Tibial artery (tissue), 4 donors: ENCODE results near the gene PRR15L.

Experiments
- DNase-seq, 2 donors: peaks; one replicate each; pipeline ENCODE4 v3.0.0-alpha.2; 2019
- H3K27ac ChIP-seq, 2 donors: fragments of 200-600 bp; sonication (generic) in 1 of 2; 1 replicate in 1 of 2; 2 replicates in 1 of 2; pipeline ENCODE4 v1.5.1; 2018 to 2019; ENCODE audit warnings: mild to moderate bottlenecking in 1 of 2
- H3K27me3 ChIP-seq, 2 donors: fragments of 200-600 bp; sonication (generic) in 1 of 2; one replicate each; pipeline versions ENCODE4 v1.5.1 to v1.6.0; 2016 to 2019
- H3K36me3 ChIP-seq, 3 donors: fragments of 200-600 bp; sonication (generic) in 2 of 3; one replicate each; pipeline ENCODE4 v1.5.1; 2016 to 2019; ENCODE audit warnings: mild to moderate bottlenecking in 2 of 3
- H3K4me1 ChIP-seq, 4 donors: fragments of 200-600 bp; sonication (generic) in 2 of 4; 1 replicate in 3 of 4; 2 replicates in 1 of 4; pipeline ENCODE4 v1.5.1; 2016 to 2019
- H3K4me3 ChIP-seq, 2 donors: fragments of 200-600 bp; sonication (generic) in 1 of 2; 1 replicate in 1 of 2; 2 replicates in 1 of 2; pipeline ENCODE4 v1.5.1; 2018 to 2019; ENCODE audit warnings: mild to moderate bottlenecking in 2 of 2
- H3K9me3 ChIP-seq, 3 donors: fragments of 200-600 bp; sonication (generic) in 1 of 3; one replicate each; pipeline ENCODE4 v1.5.1; 2016 to 2019
- intact Hi-C: fragments of 100-400 bp; cut with DNase I; formaldehyde crosslinking; loops from one replicate; pipeline ENCODE4 v1.15.0; 2023; ENCODE audit warnings: low total_unique reads
- TF ChIP-seq, protein P1 (sequence below), 2 experiments: fragments of 200-600 bp in 1 of 2; fragments of 450-650 bp in 1 of 2; IDR thresholded peaks; one replicate each; pipeline ENCODE4 v1.5.1; 2017 to 2019; ENCODE audit warnings: antibody characterized with exemption in 2 of 2, mild to moderate bottlenecking in 1 of 2, moderate library complexity in 1 of 2

PRR15L gene

DNA sequence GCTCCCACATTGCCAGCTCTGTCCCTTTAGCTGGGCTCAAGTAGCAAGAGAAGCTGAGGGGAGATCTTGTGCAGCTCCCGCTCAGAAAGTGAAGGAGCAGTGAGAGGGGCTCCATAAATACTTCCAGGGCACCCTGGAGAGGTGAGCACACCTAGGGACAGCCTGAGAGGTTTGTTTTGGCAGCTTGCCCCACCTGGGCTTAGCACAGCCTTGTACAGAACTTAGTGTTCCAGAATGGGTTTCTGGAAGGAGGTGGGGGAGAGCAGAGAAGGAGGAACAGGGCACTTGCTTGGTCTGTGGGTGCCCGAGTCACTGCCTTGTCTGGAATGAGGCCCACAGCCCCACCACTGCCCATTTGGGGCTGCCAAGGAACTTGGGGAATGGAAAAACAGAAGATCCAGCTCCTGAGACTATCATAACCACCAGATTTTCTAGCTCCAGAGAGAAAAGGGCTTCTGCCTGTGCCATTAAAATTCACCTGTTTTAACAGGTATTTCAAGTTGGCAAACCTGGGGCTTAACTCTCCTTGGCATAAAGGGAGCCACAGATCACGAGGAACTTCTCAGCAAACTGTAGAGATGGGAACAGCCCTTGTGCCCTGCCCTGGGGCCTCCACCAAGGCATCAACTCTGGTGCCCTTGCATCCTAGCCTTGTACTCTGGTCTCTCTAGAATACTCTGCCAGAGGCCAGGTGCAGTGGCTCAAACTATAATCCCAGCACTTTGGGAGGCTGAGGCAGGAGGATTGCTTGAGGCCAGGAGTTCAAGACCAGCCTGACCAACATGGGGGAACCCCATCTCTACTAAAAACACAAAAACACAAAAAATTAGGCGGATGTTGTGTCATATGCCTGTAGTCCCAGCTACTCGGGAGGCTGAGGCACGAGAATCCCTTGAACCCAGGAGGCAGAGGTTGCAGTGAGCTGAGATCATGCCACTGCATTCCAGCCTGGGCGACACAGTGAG is 1.9 kb downstream of the PRR15L start:
- Histone ChIP-seq H3K27ac (no peak overlapping the region), H3K4me3 (no peak overlapping the region)

GRCh38 chr17:47953909-47954308 is 3.8 kb downstream of the PRR15L start:
- peaks cover 0 to 12% (median 0%) of the 10 kb centered on the region in 3 donors for H3K36me3 ChIP-seq
- TF ChIP-seq, protein P1, sequence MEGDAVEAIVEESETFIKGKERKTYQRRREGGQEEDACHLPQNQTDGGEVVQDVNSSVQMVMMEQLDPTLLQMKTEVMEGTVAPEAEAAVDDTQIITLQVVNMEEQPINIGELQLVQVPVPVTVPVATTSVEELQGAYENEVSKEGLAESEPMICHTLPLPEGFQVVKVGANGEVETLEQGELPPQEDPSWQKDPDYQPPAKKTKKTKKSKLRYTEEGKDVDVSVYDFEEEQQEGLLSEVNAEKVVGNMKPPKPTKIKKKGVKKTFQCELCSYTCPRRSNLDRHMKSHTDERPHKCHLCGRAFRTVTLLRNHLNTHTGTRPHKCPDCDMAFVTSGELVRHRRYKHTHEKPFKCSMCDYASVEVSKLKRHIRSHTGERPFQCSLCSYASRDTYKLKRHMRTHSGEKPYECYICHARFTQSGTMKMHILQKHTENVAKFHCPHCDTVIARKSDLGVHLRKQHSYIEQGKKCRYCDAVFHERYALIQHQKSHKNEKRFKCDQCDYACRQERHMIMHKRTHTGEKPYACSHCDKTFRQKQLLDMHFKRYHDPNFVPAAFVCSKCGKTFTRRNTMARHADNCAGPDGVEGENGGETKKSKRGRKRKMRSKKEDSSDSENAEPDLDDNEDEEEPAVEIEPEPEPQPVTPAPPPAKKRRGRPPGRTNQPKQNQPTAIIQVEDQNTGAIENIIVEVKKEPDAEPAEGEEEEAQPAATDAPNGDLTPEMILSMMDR (IDR thresholded peaks at IDR 0.05) = no peak
- peaks cover 0 to 19% (median 7%) of the 10 kb centered on the region in 4 donors for H3K4me1 ChIP-seq
- H3K4me3 ChIP-seq = no peak overlapping the region
- no peak overlapping the region for H3K27ac ChIP-seq
- intact Hi-C loops = no loop called here
- DNase-seq = no peak
- H3K27me3 ChIP-seq = no peaks in the 10 kb centered on the region
- no peaks in the 10 kb centered on the region for H3K9me3 ChIP-seq

More for the DNA sequence above, 1.9 kb downstream of the PRR15L start:
- Histone ChIP-seq H3K4me1 (peaks cover 0 to 5% (median 0%) of the 10 kb centered on the region in 4 donors), H3K36me3 (peaks cover 0 to 12% (median 0%) of the 10 kb centered on the region in 3 donors), H3K9me3 (no peaks in the 10 kb centered on the region), H3K27me3 (no peaks in the 10 kb centered on the region)
- TF ChIP-seq, protein P1 (IDR thresholded peaks at IDR 0.05) = no peak
- intact Hi-C loops = no loop called here
- no peak for DNase-seq

DNA sequence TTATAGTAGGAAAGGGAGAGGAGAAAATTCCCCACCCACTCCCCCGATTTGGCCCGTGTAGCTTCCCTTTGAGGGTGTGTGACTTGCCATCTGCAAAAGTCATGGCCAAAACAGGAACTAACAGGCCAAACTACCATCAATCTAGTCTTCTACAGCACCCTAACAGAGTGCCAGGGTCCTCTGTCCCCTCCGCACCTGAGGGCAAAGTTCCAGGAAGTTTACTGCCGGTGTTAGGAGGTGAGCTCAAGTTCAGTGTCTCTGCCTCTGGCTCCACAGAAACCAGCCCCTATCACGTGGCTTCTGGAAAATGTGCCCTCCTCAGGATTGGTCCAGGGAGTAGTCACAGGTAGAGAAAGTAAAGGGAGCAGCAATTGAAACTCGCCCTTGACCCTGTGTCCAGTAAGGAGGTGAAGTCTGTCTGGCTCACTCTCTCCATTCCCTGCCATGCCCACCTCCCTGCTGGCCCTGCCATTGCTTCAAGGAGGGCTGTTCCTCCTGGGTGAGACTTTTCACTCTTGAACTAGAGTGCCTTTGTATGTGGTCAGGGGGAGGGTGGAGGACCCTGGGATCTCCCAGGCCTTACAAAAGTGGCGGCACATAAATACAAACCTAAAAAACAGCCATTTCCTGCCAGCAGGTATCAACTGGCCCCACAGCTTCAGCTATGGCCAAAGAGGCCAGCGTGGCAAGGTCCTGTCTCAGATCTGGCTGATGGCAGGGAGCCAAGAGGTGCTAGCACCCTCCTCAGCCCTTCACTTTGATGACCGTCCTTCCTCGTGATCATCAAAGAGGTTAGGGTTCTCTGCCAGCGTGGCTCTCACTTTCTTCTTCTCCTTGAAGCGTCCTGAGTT is 5.3 kb downstream of the PRR15L start:
- peaks cover 0 to 24% (median 9%) of the 10 kb centered on the region in 4 donors for H3K4me1 ChIP-seq

GRCh38 chr17:47950448-47950847 is 7.2 kb downstream of the PRR15L start:
- H3K4me1 ChIP-seq = peaks cover 0 to 25% (median 13%) of the 10 kb centered on the region in 4 donors
- DNase-seq = no peak
- H3K36me3 ChIP-seq = peaks cover 0 to 26% (median 0%) of the 10 kb centered on the region in 3 donors
- H3K4me3 ChIP-seq = no peak overlapping the region
- H3K27ac ChIP-seq = no peak overlapping the region
- intact Hi-C loops = no loop called here
- H3K9me3 ChIP-seq = no peaks in the 10 kb centered on the region
- no peaks in the 10 kb centered on the region for H3K27me3 ChIP-seq
- TF ChIP-seq, protein P1 (IDR thresholded peaks at IDR 0.05) = no peak

More for the DNA sequence above, 5.3 kb downstream of the PRR15L start:
- TF ChIP-seq, protein P1 (IDR thresholded peaks at IDR 0.05) = no peak
- DNase-seq = no peak
- no peaks in the 10 kb centered on the region for H3K27me3 ChIP-seq
- no peak overlapping the region for H3K27ac ChIP-seq
- H3K36me3 ChIP-seq = peaks cover 0 to 12% (median 0%) of the 10 kb centered on the region in 3 donors
- intact Hi-C loops = no loop called here
- H3K9me3 ChIP-seq = no peaks in the 10 kb centered on the region
- H3K4me3 ChIP-seq = no peak overlapping the region

DNA sequence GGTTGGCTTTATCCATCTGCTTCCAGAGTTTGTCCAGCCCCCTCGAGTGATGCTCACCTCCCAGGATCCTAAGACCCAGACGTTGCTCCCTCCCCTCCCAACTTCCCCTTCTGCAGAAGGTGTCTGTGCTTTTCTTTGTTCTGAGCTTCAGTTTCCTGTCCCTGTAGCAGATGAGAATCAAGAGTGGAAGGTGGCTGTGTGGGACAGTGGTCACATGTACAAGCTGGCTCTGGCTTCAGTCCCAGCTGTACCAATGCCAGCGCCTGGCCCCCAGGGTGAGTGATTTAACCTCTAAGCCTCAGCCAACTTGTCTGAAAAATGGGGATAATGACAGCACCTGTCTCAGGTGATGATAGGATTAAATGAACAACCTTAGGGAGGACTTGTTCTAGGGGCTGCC is 7.7 kb downstream of the PRR15L start:
- intact Hi-C loops = loop anchor here (5.0 kb wide), 1 partner anchor 108 kb away; the partner anchor contains the start of gene SCRN2
- H3K4me3 ChIP-seq = no peak overlapping the region
- TF ChIP-seq, protein P1 (IDR thresholded peaks at IDR 0.05) = no peak

More for the DNA sequence above, 7.7 kb downstream of the PRR15L start:
- DNase-seq = no peak
- Histone ChIP-seq H3K4me1 (peaks cover 0 to 27% (median 16%) of the 10 kb centered on the region in 4 donors), H3K27me3 (no peaks in the 10 kb centered on the region), H3K27ac (peak overlapping the region; percentile 54 to 67), H3K36me3 (peaks cover 0 to 31% (median 0%) of the 10 kb centered on the region in 3 donors), H3K9me3 (no peaks in the 10 kb centered on the region)
